ENCODE measurements around the gene A4GNT.

- TF ChIP-seq POLR2A (IDR thresholded peaks at IDR 0.05) = no peak
- TF ChIP-seq POLR2AphosphoS5 (IDR thresholded peaks at IDR 0.05) = no peak
These were observed 52.3 kb downstream of the A4GNT start for GRCh38 chr3:138079901-138080300.
